Lower leg skin (tissue), 3 donors: ENCODE data around the gene BMF.

Experiments used
- CTCF ChIP-seq, 3 donors: fragments of 450-650 bp; IDR thresholded peaks; one replicate each; pipeline ENCODE4 v1.5.1; 2016; ENCODE audit warnings: antibody characterized with exemption in 3 of 3, mild to moderate bottlenecking in 3 of 3, moderate library complexity in 2 of 3
- POLR2A ChIP-seq, 2 donors: fragments of 450-650 bp; IDR thresholded peaks; one replicate each; pipeline ENCODE4 v1.6.1; 2016 to 2017; ENCODE audit warnings: antibody characterized with exemption in 2 of 2, mild to moderate bottlenecking in 1 of 2, moderate library complexity in 1 of 2

GRCh38 chr15:40059821-40060220, 48.9 kb downstream of the BMF start:
- TF ChIP-seq CTCF (IDR thresholded peaks at IDR 0.05), result no peak
- no peak for TF ChIP-seq POLR2A (IDR thresholded peaks at IDR 0.05)
